K562 (cell line): ENCODE results near the gene ATG12. TPM values are rescaled to one million over a fixed set of nuclear protein-coding genes. Genes with fewer than 3 reads are reported as not detected.

Experiments
- ATAC-seq: fragments of 200-7000 bp; cut with Tn5 transposase; 3 replicates; pipeline ENCODE4 v1.9.1; 2020; ENCODE audit warnings: moderate library complexity
- BruUV-seq: library from RNA; stranded (reverse); fragments of 400-500 nt; replicated peaks from 2 replicates; lab custom pipeline; 2021; lab: Mats Ljungman, UMichigan
- CTCF ChIA-PET: fragments of 300-600 bp; formaldehyde crosslinking; extraction: SDS; loops from one replicate; lab custom pipeline; 2021; ENCODE audit warnings: low intra/inter-chr PET ratio; lab: Yijun Ruan, JAX
- POLR2A ChIA-PET: fragments of 300-600, 350-650 bp; sonication (Branson Sonifier 250); formaldehyde crosslinking; extraction: SDS; loops from one replicate; lab custom pipeline; 2021; ENCODE audit warnings: antibody characterized with exemption, inconsistent platforms; lab: Yijun Ruan, JAX
- DNase-seq, 4 experiments: peaks; one replicate each; pipeline versions ENCODE4 v3.0.0 to v3.0.0-alpha.2; 2011 to 2018; ENCODE audit warnings: low spot score in 3 of 4, mixed read lengths in 3 of 4; ENCODE audit errors: extremely low read depth in 1 of 4
- FAIRE-seq: peaks from 2 replicates; lab custom pipeline; 2011; peaks lifted over from hg19 to GRCh38; lab: Jason Lieb, UNC
- H2AFZ ChIP-seq: 2 replicates; pipeline ENCODE4 v1.6.0; 2011; ENCODE audit warnings: low read depth, low read length, control low read depth, inconsistent platforms
- H3K27ac ChIP-seq: fragments of 200-600 bp; 3 replicates; pipeline ENCODE4 v1.8.0; 2011; ENCODE audit warnings: low read depth, mild to moderate bottlenecking, control low read depth, inconsistent platforms, low read length, moderate library complexity, mixed read lengths; ENCODE audit errors: extremely low read depth
- H3K27me3 ChIP-seq, 2 experiments: fragments of 300-600 bp in 1 of 2; 2 replicates in 1 of 2; 3 replicates in 1 of 2; pipeline versions ENCODE4 v1.6.0 to v1.8.0; 2011; ENCODE audit warnings: inconsistent platforms in 2 of 2, low read length in 2 of 2, mild to moderate bottlenecking in 1 of 2, mixed read lengths in 1 of 2, moderate library complexity in 1 of 2; ENCODE audit not compliant: control insufficient read depth in 2 of 2, insufficient read depth in 2 of 2
- H3K36me3 ChIP-seq: fragments of 300-600 bp; 3 replicates; pipeline ENCODE4 v1.8.0; 2011; ENCODE audit warnings: mild to moderate bottlenecking, low read length, inconsistent platforms; ENCODE audit not compliant: control insufficient read depth, insufficient read depth
- H3K4me1 ChIP-seq, 2 experiments: fragments of 200-600 bp in 1 of 2; replicated peaks in 1 of 2; 2 replicates in 1 of 2; 3 replicates in 1 of 2; pipeline versions ENCODE4 v1.5.1 to v1.8.0; 2011; ENCODE audit warnings: inconsistent platforms in 2 of 2, low read length in 2 of 2, mild to moderate bottlenecking in 1 of 2, mixed read lengths in 1 of 2, moderate library complexity in 1 of 2; ENCODE audit not compliant: control insufficient read depth in 2 of 2, insufficient read depth in 2 of 2
- H3K4me2 ChIP-seq: 2 replicates; pipeline ENCODE4 v1.6.1; 2011; ENCODE audit warnings: low read length, control low read depth, inconsistent platforms, mixed read lengths; ENCODE audit not compliant: insufficient read depth
- H3K4me3 ChIP-seq: fragments of 200-600 bp; sonication (generic), shearing (Covaris generic); 2 replicates; pipeline ENCODE4 v1.5.1; 2016; ENCODE audit warnings: control low read depth, inconsistent platforms
- H3K79me2 ChIP-seq: fragments of 200-600 bp; 3 replicates; pipeline ENCODE4 v1.8.0; 2011; ENCODE audit warnings: low read length, inconsistent platforms; ENCODE audit not compliant: control insufficient read depth, insufficient read depth
- H3K9ac ChIP-seq, 2 experiments: 2 replicates each; pipeline versions ENCODE4 v1.6.0 to v1.6.1; 2011; ENCODE audit warnings: low read depth in 2 of 2, low read length in 2 of 2, control low read depth in 1 of 2, inconsistent platforms in 1 of 2, mild to moderate bottlenecking in 1 of 2, mixed read lengths in 1 of 2; ENCODE audit not compliant: insufficient read depth in 1 of 2
- H3K9me1 ChIP-seq: one replicate; pipeline ENCODE4 v1.6.0; 2011; ENCODE audit warnings: inconsistent platforms, mild to moderate bottlenecking, low read length, moderate library complexity; ENCODE audit not compliant: control insufficient read depth, insufficient read depth
- H3K9me3 ChIP-seq: replicated peaks from 2 replicates; pipeline ENCODE4 v1.5.1; 2011; ENCODE audit warnings: low read depth, low read length, inconsistent platforms; ENCODE audit not compliant: control insufficient read depth, insufficient read depth
- H4K20me1 ChIP-seq: replicated peaks from 2 replicates; pipeline ENCODE4 v1.6.1; 2011; ENCODE audit warnings: low read length, inconsistent platforms, mixed read lengths; ENCODE audit not compliant: control insufficient read depth, insufficient read depth
- HNRNPK ChIP-seq: fragments of 200-400 bp; formaldehyde crosslinking; IDR thresholded peaks from one replicate; pipeline ENCODE4 v1.6.1; 2018; ENCODE audit warnings: mild to moderate bottlenecking, low read depth, low read length; ENCODE audit not compliant: poor library complexity, severe bottlenecking
- MAFG ChIP-seq: fragments of 450-650 bp; conservative IDR thresholded peaks from 2 replicates; pipeline ENCODE4 v1.6.1; 2016; ENCODE audit warnings: missing genetic modification characterization, missing compliant biosample characterization
- WGBS: fragments of 100-300 bp; shearing (Covaris generic); methylation state at CpG from one replicate; pipeline ENCODE4 v1.1.6; 2016; ENCODE audit warnings: low coverage, mixed read lengths; ENCODE audit not compliant: insufficient coverage; ENCODE audit errors: missing lambda C conversion rate; 5-methylcytosine and 5-hydroxymethylcytosine counted together
- in situ Hi-C: fragments of 300-500 bp; cut with MboI; formaldehyde crosslinking; loops from 4 replicates; pipeline ENCODE4 v1.15.0; 2018; ENCODE audit warnings: inconsistent platforms, mixed read lengths
- intact Hi-C: fragments of 100-400 bp; cut with micrococcal nuclease; formaldehyde crosslinking; loops from 2 replicates; pipeline ENCODE4 v1.14.2; 2022
- polyA plus RNA-seq, 8 experiments: library from polyadenylated mRNA; depleted of rRNA in 4 of 8; stranded (reverse) in 5 of 8; unstranded in 3 of 8; fragments of >200 nt; fragmentation: Nextera tagmentation in 2 of 8; fragmentation: Illumina TruSeq in 1 of 8; extraction: Ambion mirVana in 2 of 8; extraction: Trizol in 1 of 8; gene quantifications; 2 replicates each; pipeline versions ENCODE4 v1.2.1 to v1.2.3, GENCODE V29; 2011 to 2014; ENCODE audit warnings: inconsistent platforms in 1 of 8, missing spikeins in 1 of 8
- total RNA-seq, 7 experiments: library from RNA; depleted of rRNA in 6 of 7; stranded (reverse); fragments of >200 nt in 6 of 7; fragmentation: Illumina TruSeq in 2 of 7; extraction: Trizol in 2 of 7; gene quantifications; 2 replicates each; pipeline versions ENCODE4 v1.2.1 to v1.2.3, GENCODE V29; 2011 to 2021; ENCODE audit warnings: low replicate concordance in 1 of 7
- TF ChIP-seq, protein P1 (sequence below), 2 experiments: fragments of 200-800 bp in 1 of 2; sonication (Bioruptor generic) in 1 of 2; sonication (generic) in 1 of 2; formaldehyde crosslinking in 1 of 2; IDR thresholded peaks in 1 of 2; conservative IDR thresholded peaks in 1 of 2; 2 replicates each; pipeline versions ENCODE4 v1.5.0 to v1.6.1; 2016 to 2020; ENCODE audit warnings: missing compliant biosample characterization in 1 of 2, missing genetic modification characterization in 1 of 2, missing genetic modification reagents in 1 of 2

Gene ATG12
- total and polyA plus RNA-seq, 9 of the 15 experiments (the other 6 are each of a cell fraction or from before 2014, with no cell fraction given) = 21.6 to 132 (median 61.3) TPM

DNA sequence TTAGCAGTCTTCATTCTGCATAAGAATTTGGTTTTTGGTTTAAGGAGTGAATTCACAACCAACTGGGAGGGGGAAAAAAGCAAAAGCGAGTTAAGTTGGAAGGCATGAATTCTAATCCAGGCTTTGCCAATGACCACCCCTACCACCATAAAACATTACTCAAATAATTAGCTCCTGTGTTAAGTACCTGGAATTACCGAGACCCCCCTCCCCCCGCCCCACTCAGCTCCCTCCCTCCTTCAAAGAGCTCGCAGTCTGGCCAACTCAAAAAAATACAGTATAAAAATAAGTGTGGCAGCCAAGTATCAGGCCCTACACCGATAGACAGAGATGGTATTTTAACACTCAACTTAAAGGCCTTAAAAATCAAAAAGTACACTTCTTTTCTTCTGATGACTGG lies 492 bp downstream of the ATG12 start:
- no peaks in the 10 kb centered on the region for H3K27me3 ChIP-seq
- no peak for FAIRE-seq
- DNase-seq = peak in 1 of 4 experiments; percentile 12
- in situ Hi-C loops (no loop called here), intact Hi-C loops (loop anchor here (5.0 to 10.0 kb wide), 3 partner anchors 246 to 536 kb away; partner anchors contain the start of genes COMMD10 and FEM1C)
- no peaks in the 10 kb centered on the region for H3K9me1 ChIP-seq
- H3K4me2 ChIP-seq = peak overlapping the region; percentile 97
- H3K27ac ChIP-seq = peak overlapping the region; percentile 99
- H3K36me3 ChIP-seq = peaks cover 40% of the 10 kb centered on the region
- ChIA-PET POLR2A (interaction anchor here (0.8 to 1.3 kb wide), 2 partner anchors 218 to 564 kb away, joined by 3 to 5 read pairs; no protein-coding TSS in a partner anchor), CTCF (no interaction called here)
- peak; percentile 0; the same call in 1 of the 3 replicates for ATAC-seq
- H3K9ac ChIP-seq = peak overlapping the region; percentile 95 to 97
- 5% methylated on average over 4 of the region's 5 CpGs for WGBS
- TF ChIP-seq HNRNPK (no peak), MAFG (0 out of 2 replicates have a peak, but pooled peaks have one; percentile 18)
- TF ChIP-seq, protein P1, sequence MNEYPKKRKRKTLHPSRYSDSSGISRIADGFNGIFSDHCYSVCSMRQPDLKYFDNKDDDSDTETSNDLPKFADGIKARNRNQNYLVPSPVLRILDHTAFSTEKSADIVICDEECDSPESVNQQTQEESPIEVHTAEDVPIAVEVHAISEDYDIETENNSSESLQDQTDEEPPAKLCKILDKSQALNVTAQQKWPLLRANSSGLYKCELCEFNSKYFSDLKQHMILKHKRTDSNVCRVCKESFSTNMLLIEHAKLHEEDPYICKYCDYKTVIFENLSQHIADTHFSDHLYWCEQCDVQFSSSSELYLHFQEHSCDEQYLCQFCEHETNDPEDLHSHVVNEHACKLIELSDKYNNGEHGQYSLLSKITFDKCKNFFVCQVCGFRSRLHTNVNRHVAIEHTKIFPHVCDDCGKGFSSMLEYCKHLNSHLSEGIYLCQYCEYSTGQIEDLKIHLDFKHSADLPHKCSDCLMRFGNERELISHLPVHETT (CRISPR knock-in tag; conservative IDR thresholded peaks at IDR 0.05 in 1 of 2, IDR thresholded peaks at IDR 0.05 in 1 of 2) = 0 out of 4 replicates have a peak, but pooled peaks of 1 of the 2 experiments have one; percentile 7
- no TSS peak for BruUV-seq
- peaks cover 14 to 15% of the 10 kb centered on the region in 2 experiments; a peak in 4 of 5 replicates for H3K4me1 ChIP-seq
- peaks cover 5% of the 10 kb centered on the region; the same call in 1 of the 2 replicates for H4K20me1 ChIP-seq
- H3K79me2 ChIP-seq = peaks cover 86% of the 10 kb centered on the region
- no peaks in the 10 kb centered on the region for H3K9me3 ChIP-seq
- H3K4me3 ChIP-seq = peak overlapping the region; percentile 79
- H2AFZ ChIP-seq = peak overlapping the region; percentile 96
